ENCODE results near the gene EID3. TPM values are rescaled to one million over a fixed set of nuclear protein-coding genes. Genes with fewer than 3 reads are reported as not detected.

The EID3 gene
- total RNA-seq, 1 donor from 2014 or later, result 6.2 TPM

- DNase-seq (no peak), ATAC-seq (ENCODE audit: low read depth) (no peak)
- H3K27me3 Mint-ChIP-seq, result no peaks in the 10 kb centered on the region
- no peaks in the 10 kb centered on the region for H3K9me3 Mint-ChIP-seq
- no peak overlapping the region for H3K4me3 Mint-ChIP-seq
- intact Hi-C loops (cut with micrococcal nuclease), result no loop called here
- CTCF ChIA-PET, result interaction anchor here (1.0 kb wide), 1 partner anchor 41 kb away, joined by 3 read pairs; no protein-coding TSS in a partner anchor
- peaks cover 69% of the 10 kb centered on the region for H3K36me3 Mint-ChIP-seq (ENCODE audit: low read depth)
- POLR2A ChIA-PET, result no interaction called here
- no peak overlapping the region for H3K27ac Mint-ChIP-seq
- H3K4me1 Mint-ChIP-seq, result no peaks in the 10 kb centered on the region
- TF ChIP-seq CTCF (IDR thresholded peaks at IDR 0.05), result no peak
Measured at GRCh38 chr12:104340925-104341611, 37.5 kb downstream of the EID3 start.

GRCh38 chr12:104342147-104342546, 38.6 kb downstream of the EID3 start:
- no peak for ATAC-seq (ENCODE audit: low read depth)
- no peak for TF ChIP-seq CTCF (IDR thresholded peaks at IDR 0.05)
- CTCF ChIA-PET, result no interaction called here
- Mint-ChIP-seq H3K4me1 (no peaks in the 10 kb centered on the region), H3K27ac (no peak overlapping the region), H3K4me3 (no peak overlapping the region), H3K27me3 (no peaks in the 10 kb centered on the region), H3K36me3 (ENCODE audit: low read depth) (peaks cover 67% of the 10 kb centered on the region), H3K9me3 (no peaks in the 10 kb centered on the region)
- POLR2A ChIA-PET, result no interaction called here
- intact Hi-C loops (cut with micrococcal nuclease), result no loop called here
- DNase-seq, result no peak

DNA sequence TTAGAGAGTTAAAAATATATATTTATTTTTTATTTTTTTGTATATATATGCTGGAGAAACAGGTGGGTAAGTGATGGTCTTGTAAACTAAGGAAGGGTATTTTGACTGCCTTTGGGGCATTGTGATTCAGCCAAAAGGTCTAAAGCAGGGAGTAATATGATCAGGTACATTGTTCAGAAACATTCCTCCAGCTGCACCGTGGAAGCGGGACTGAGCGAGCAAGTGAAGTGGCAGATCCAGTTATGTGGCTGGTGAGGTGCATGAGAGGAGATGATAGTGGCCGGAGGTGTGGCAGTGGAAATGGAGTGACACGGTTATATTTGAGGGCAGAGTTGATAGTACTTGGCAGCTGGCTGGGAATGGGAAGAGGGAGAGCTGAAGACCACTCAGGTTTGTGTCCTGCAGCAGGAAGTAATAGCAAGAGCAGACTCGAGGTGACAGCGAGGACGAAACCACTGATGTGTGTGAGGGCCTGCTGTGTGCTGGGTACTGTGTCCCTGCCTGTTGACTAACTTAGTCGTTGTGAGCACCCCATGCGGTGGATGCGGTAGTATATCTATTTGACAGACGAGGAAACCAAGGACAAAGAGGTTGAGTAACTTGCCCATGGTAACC, 39.2 kb downstream of the EID3 start:
- DNase-seq (no peak), ATAC-seq (ENCODE audit: low read depth) (no peak)
- intact Hi-C loops (cut with micrococcal nuclease), result no loop called here
- no peak for TF ChIP-seq CTCF (IDR thresholded peaks at IDR 0.05)
- CTCF ChIA-PET, result no interaction called here
- Mint-ChIP-seq H3K27me3 (no peaks in the 10 kb centered on the region), H3K4me3 (no peak overlapping the region), H3K36me3 (ENCODE audit: low read depth) (peaks cover 70% of the 10 kb centered on the region), H3K27ac (no peak overlapping the region), H3K4me1 (no peaks in the 10 kb centered on the region), H3K9me3 (no peaks in the 10 kb centered on the region)
- POLR2A ChIA-PET, result no interaction called here

GRCh38 chr12:104344682-104345081, 41.1 kb downstream of the EID3 start:
- ChIA-PET POLR2A (interaction anchor here (0.6 kb wide), 1 partner anchor 439 kb away, joined by 5 read pairs; no protein-coding TSS in a partner anchor), CTCF (interaction anchor here (1.6 kb wide), 1 partner anchor 37 kb away, joined by 3 read pairs; no protein-coding TSS in a partner anchor)
- intact Hi-C loops (cut with micrococcal nuclease), result no loop called here
- ATAC-seq (ENCODE audit: low read depth) (no peak), DNase-seq (no peak)
- TF ChIP-seq CTCF (IDR thresholded peaks at IDR 0.05), result no peak
- Mint-ChIP-seq H3K4me1 (no peaks in the 10 kb centered on the region), H3K36me3 (ENCODE audit: low read depth) (peaks cover 73% of the 10 kb centered on the region), H3K4me3 (no peak overlapping the region), H3K27ac (no peak overlapping the region), H3K27me3 (no peaks in the 10 kb centered on the region), H3K9me3 (no peaks in the 10 kb centered on the region)

DNA sequence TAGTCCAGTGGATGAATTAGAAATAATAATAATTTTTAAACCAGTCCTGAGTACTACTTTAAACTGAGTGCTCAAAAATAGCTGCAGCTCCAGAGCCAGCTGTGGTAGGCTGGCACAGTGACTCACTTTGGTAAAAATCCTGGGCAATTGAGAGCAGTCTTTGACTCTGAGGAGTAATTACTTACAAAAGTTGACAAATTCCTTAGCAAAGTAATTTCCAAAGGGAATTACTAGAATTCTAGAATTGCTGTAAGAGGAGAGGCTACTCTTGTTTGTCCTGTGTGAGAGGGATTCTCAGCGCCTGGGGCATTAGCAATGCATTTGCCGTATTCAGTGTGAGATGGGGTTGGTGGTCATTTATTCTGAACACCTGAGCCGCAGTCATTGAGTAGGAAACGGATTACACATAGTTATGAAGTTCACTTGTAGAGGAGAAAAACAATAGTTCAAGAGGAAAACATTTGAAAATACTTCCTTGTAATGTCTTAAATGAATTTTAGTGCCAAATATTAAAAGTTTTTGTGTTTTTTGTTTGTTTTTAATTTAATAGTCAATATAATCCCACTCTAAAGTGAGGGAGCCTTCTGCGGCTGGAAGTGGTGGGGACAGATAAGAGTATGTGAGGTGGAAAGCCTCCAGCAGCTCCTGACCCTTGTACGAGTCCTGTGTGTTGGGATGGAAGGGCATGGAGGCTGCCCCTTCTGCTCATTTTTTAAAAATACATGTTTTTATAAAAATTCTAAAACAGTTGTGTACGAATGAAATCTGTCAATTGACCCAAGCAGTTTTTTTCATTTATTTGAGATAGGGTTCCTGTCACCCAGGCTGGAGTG, 41.9 kb downstream of the EID3 start:
- Mint-ChIP-seq H3K36me3 (ENCODE audit: low read depth) (peaks cover 72% of the 10 kb centered on the region), H3K27ac (no peak overlapping the region), H3K4me1 (no peaks in the 10 kb centered on the region), H3K4me3 (no peak overlapping the region), H3K9me3 (no peaks in the 10 kb centered on the region), H3K27me3 (no peaks in the 10 kb centered on the region)
- TF ChIP-seq CTCF (IDR thresholded peaks at IDR 0.05), result no peak
- DNase-seq (no peak), ATAC-seq (ENCODE audit: low read depth) (no peak)
- POLR2A ChIA-PET, result interaction anchor here (0.6 kb wide), 1 partner anchor 438 kb away, joined by 5 read pairs; no protein-coding TSS in a partner anchor
- intact Hi-C loops (cut with micrococcal nuclease), result no loop called here
- CTCF ChIA-PET, result interaction anchor here (1.6 kb wide), 1 partner anchor 37 kb away, joined by 3 read pairs; no protein-coding TSS in a partner anchor

All from activated B cell treated with CpG ODN at 0.5 μM for 24 hours (primary cell).